Osteoblast (primary cell): ENCODE measurements around the gene OPRD1. TPM values are rescaled to one million over a fixed set of nuclear protein-coding genes. Genes with fewer than 3 reads are reported as not detected.
A peak's percentile ranks its signal among the peaks of the same experiment; 100 is the strongest.

ENCODE experiments used
- DNase-seq: peaks from one replicate; pipeline ENCODE4 v3.0.0; 2011; ENCODE audit warnings: low spot score, mixed read lengths; ENCODE audit not compliant: insufficient read length; ENCODE audit errors: missing footprints
- H2AFZ ChIP-seq: 2 replicates; pipeline ENCODE4 v1.6.0; 2011; ENCODE audit warnings: mild to moderate bottlenecking, low read length
- H3K27ac ChIP-seq: 2 replicates; pipeline ENCODE4 v1.5.1; 2011; ENCODE audit warnings: mild to moderate bottlenecking, low read depth, low read length, moderate library complexity
- H3K27me3 ChIP-seq: 2 replicates; pipeline ENCODE4 v1.6.0; 2012; ENCODE audit warnings: mild to moderate bottlenecking, control low read depth, inconsistent platforms, low read length, moderate library complexity; ENCODE audit not compliant: insufficient read depth
- H3K36me3 ChIP-seq: 2 replicates; pipeline ENCODE4 v1.5.1; 2011; ENCODE audit warnings: mild to moderate bottlenecking, low read length, control low read depth, moderate library complexity; ENCODE audit not compliant: insufficient read depth
- H3K4me1 ChIP-seq: 2 replicates; pipeline ENCODE4 v1.5.1; 2011; ENCODE audit warnings: mild to moderate bottlenecking, low read length, control low read depth, moderate library complexity; ENCODE audit not compliant: insufficient read depth
- H3K4me2 ChIP-seq: 2 replicates; pipeline ENCODE4 v1.6.0; 2011; ENCODE audit warnings: mild to moderate bottlenecking, low read length; ENCODE audit not compliant: insufficient read depth
- H3K4me3 ChIP-seq: fragments of 200-600 bp; sonication (generic); 3 replicates; pipeline ENCODE4 v1.5.1; 2012; ENCODE audit warnings: mild to moderate bottlenecking, low read length, inconsistent platforms; ENCODE audit not compliant: insufficient read depth
- H3K79me2 ChIP-seq: 2 replicates; pipeline ENCODE4 v1.6.0; 2012; ENCODE audit warnings: mild to moderate bottlenecking, low read length, control low read depth, inconsistent platforms; ENCODE audit not compliant: insufficient read depth
- H3K9me3 ChIP-seq: 2 replicates; pipeline ENCODE4 v1.5.1; 2011; ENCODE audit warnings: low read depth, low read length, control low read depth
- H4K20me1 ChIP-seq: 2 replicates; pipeline ENCODE4 v1.6.0; 2012; ENCODE audit warnings: mild to moderate bottlenecking, low read length, control low read depth; ENCODE audit not compliant: insufficient read depth
- CTCF ChIP-seq: IDR thresholded peaks from 2 replicates; pipeline ENCODE4 v1.5.1; 2011; ENCODE audit warnings: mild to moderate bottlenecking, low read depth, low read length, moderate library complexity; ENCODE audit errors: extremely low read depth
- total RNA-seq: library from RNA; depleted of rRNA; stranded (reverse); fragments of >200 nt; gene quantifications from 2 replicates; pipeline ENCODE4 v1.2.3, GENCODE V29; 2012

OPRD1 gene
- total RNA-seq, 1 donor: not detected

- Histone ChIP-seq H3K27ac (no peak overlapping the region), H3K4me2 (no peak overlapping the region), H3K27me3 (peaks cover 9% of the 10 kb centered on the region), H3K36me3 (no peaks in the 10 kb centered on the region), H3K9me3 (no peaks in the 10 kb centered on the region), H4K20me1 (no peaks in the 10 kb centered on the region), H3K4me3 (no peak overlapping the region), H3K79me2 (no peaks in the 10 kb centered on the region), H3K4me1 (no peaks in the 10 kb centered on the region), H2AFZ (no peak overlapping the region)
- no peak for DNase-seq
- TF ChIP-seq CTCF: no peak
Observed at GRCh38 chr1:28801461-28801860, 10.5 kb upstream of the OPRD1 start.

DNA sequence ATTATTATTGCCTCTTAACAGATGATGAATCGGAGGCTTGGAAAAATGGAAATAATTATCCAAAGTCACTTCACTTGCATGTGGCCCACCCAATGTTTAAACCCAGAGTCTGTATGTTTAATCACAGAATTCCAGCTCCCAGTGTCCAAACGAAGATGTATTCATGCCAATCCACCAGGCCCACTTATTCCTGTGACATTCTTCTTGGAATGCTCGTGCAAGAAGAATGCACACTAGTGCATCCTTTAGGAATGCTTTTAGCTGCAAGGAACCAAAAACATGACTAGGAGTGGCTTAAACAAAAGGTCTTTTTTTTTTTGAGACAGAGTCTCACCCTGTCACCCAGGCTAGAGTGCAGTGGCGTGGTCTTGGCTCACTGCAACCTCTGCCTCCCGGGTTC is 8.9 kb upstream of the OPRD1 start:
- Histone ChIP-seq H3K4me3 (no peak overlapping the region), H3K4me1 (no peaks in the 10 kb centered on the region), H3K27ac (no peak overlapping the region), H3K79me2 (no peaks in the 10 kb centered on the region), H4K20me1 (no peaks in the 10 kb centered on the region), H3K27me3 (no peaks in the 10 kb centered on the region), H3K36me3 (no peaks in the 10 kb centered on the region), H3K4me2 (no peak overlapping the region), H2AFZ (no peak overlapping the region), H3K9me3 (no peaks in the 10 kb centered on the region)
- peak; percentile 30 for DNase-seq
- no peak for TF ChIP-seq CTCF

DNA sequence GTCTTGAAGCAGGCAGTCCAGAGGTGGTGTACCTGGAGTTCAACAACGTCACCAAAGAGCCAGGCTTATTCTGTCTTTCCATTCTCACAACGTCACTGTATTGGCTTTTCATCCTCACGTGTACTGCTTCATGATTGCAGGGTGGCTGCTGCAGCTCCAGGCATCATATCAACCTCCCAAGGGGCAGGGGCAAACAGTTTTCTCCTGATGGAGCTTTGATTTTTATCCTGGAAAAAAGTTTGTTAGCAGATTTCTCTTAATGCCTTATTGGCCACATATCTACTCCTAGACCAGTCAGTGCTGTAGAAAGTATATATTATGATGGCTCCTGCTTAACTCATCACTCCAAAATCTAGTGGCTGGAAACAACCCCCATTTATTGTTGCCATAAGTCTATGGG is 8.3 kb upstream of the OPRD1 start:
- H3K27ac ChIP-seq: no peak overlapping the region
- no peaks in the 10 kb centered on the region for H3K4me1 ChIP-seq
- H2AFZ ChIP-seq: no peak overlapping the region
- no peak overlapping the region for H3K4me3 ChIP-seq
- peak; percentile 53 for DNase-seq
- H3K4me2 ChIP-seq: no peak overlapping the region
- TF ChIP-seq CTCF: no peak
- no peaks in the 10 kb centered on the region for H4K20me1 ChIP-seq
- no peaks in the 10 kb centered on the region for H3K9me3 ChIP-seq
- H3K79me2 ChIP-seq: no peaks in the 10 kb centered on the region
- H3K36me3 ChIP-seq: no peaks in the 10 kb centered on the region
- H3K27me3 ChIP-seq: no peaks in the 10 kb centered on the region

- Histone ChIP-seq H3K36me3 (no peaks in the 10 kb centered on the region), H3K27me3 (no peaks in the 10 kb centered on the region), H3K4me3 (no peak overlapping the region), H3K79me2 (no peaks in the 10 kb centered on the region), H3K9me3 (no peaks in the 10 kb centered on the region), H2AFZ (no peak overlapping the region), H3K4me1 (no peaks in the 10 kb centered on the region), H3K27ac (no peak overlapping the region), H4K20me1 (no peaks in the 10 kb centered on the region), H3K4me2 (no peak overlapping the region)
- no peak for DNase-seq
- TF ChIP-seq CTCF: no peak
Observed at GRCh38 chr1:28804071-28804470, 7.9 kb upstream of the OPRD1 start.
